B cell (primary cell): ENCODE data around the gene PFDN1. TPM values are rescaled to one million over a fixed set of nuclear protein-coding genes. Genes with fewer than 3 reads are reported as not detected.

Experiments
- ATAC-seq: fragments of 200-7000 bp; cut with Tn5 transposase; one replicate; pipeline ENCODE4 v1.10.0; 2021; ENCODE audit warnings: low read depth, mild to moderate bottlenecking, moderate number of reproducible peaks, moderate library complexity
- CTCF ChIA-PET: fragments of 350-600 bp; sonication (Branson Sonifier 250); formaldehyde crosslinking; loops from one replicate; lab custom pipeline; 2021; ENCODE audit warnings: antibody characterized with exemption, inconsistent platforms; lab: Charles Lee
- POLR2A ChIA-PET: fragments of 350-600 bp; sonication (Branson Sonifier 250); formaldehyde crosslinking; loops from one replicate; lab custom pipeline; 2021; ENCODE audit warnings: antibody characterized with exemption; lab: Charles Lee
- DNase-seq: peaks from one replicate; pipeline ENCODE4 v3.0.0; 2013
- H2AFZ ChIP-seq: 2 replicates; pipeline ENCODE4 v1.6.1; 2012; ENCODE audit warnings: mild to moderate bottlenecking, low read depth, low read length; ENCODE audit not compliant: insufficient read depth, poor library complexity, severe bottlenecking
- H3K27ac ChIP-seq, 2 donors: 1 replicate in 1 of 2; 2 replicates in 1 of 2; pipeline ENCODE4 v1.5.1; 2012 to 2013; ENCODE audit warnings: low read length in 2 of 2, mild to moderate bottlenecking in 2 of 2, moderate library complexity in 1 of 2
- H3K27me3 ChIP-seq, 4 experiments: fragments of 200-600 bp in 1 of 4; sonication (generic) in 1 of 4; replicated peaks in 1 of 4; 1 replicate in 2 of 4; 2 replicates in 2 of 4; pipeline versions ENCODE4 v1.6.1 to v1.7.0; 2013 to 2016; ENCODE audit warnings: low read length in 3 of 4, mild to moderate bottlenecking in 2 of 4, mixed read lengths in 1 of 4, moderate library complexity in 1 of 4; ENCODE audit not compliant: insufficient read depth in 4 of 4, control insufficient read depth in 3 of 4; ENCODE audit errors: control extremely low read depth in 1 of 4
- H3K36me3 ChIP-seq, 2 experiments: replicated peaks in 1 of 2; 1 replicate in 1 of 2; 2 replicates in 1 of 2; pipeline versions ENCODE4 v1.6.1 to v1.7.1; 2013; ENCODE audit warnings: low read length in 1 of 2; ENCODE audit not compliant: insufficient read depth in 2 of 2, control insufficient read depth in 1 of 2; ENCODE audit errors: control extremely low read depth in 1 of 2, extremely low read depth in 1 of 2
- H3K4me1 ChIP-seq, 2 donors: fragments of 200-600 bp in 1 of 2; sonication (generic) in 1 of 2; 1 replicate in 1 of 2; 2 replicates in 1 of 2; pipeline versions ENCODE4 v1.5.1 to v1.6.1; 2013 to 2017; ENCODE audit warnings: low read length in 2 of 2; ENCODE audit not compliant: control insufficient read depth in 2 of 2, insufficient read depth in 2 of 2
- H3K4me2 ChIP-seq: replicated peaks from 2 replicates; pipeline ENCODE3; 2012; ENCODE audit warnings: mild to moderate bottlenecking, low read depth, low read length; ENCODE audit not compliant: poor library complexity, severe bottlenecking
- H3K4me3 ChIP-seq, 5 experiments: fragments of 200-600 bp in 1 of 5; sonication (generic) in 1 of 5; 1 replicate in 3 of 5; 2 replicates in 2 of 5; pipeline versions ENCODE4 v1.5.1 to v1.7.0; 2011 to 2016; ENCODE audit warnings: low read length in 4 of 5, mild to moderate bottlenecking in 4 of 5, low read depth in 2 of 5, control low read depth in 1 of 5, moderate library complexity in 1 of 5; ENCODE audit not compliant: insufficient read depth in 1 of 5; ENCODE audit errors: control extremely low read depth in 1 of 5, extremely low read depth in 1 of 5
- H3K79me2 ChIP-seq: fragments of 200-600 bp; sonication (generic); one replicate; pipeline ENCODE4 v1.6.0; 2016; ENCODE audit warnings: low read length; ENCODE audit not compliant: control insufficient read depth, insufficient read depth
- H3K9ac ChIP-seq: fragments of 200-600 bp; sonication (generic); 2 replicates; pipeline ENCODE4 v1.6.1; 2017; ENCODE audit warnings: mild to moderate bottlenecking, low read length, moderate library complexity
- H3K9me3 ChIP-seq, 3 donors: one replicate each; pipeline versions ENCODE4 v1.6.1 to v1.7.1; 2013; ENCODE audit warnings: low read length in 2 of 3; ENCODE audit not compliant: control insufficient read depth in 2 of 3, insufficient read depth in 1 of 3; ENCODE audit errors: control extremely low read depth in 1 of 3
- H4K20me1 ChIP-seq: 2 replicates; pipeline ENCODE4 v1.6.0; 2012; ENCODE audit warnings: mild to moderate bottlenecking, low read length; ENCODE audit not compliant: insufficient read depth, control insufficient read depth, poor library complexity, severe bottlenecking
- H3K27ac Mint-ChIP-seq: one replicate; pipeline ENCODE4 v1.8.0; 2021; ENCODE audit warnings: mixed read lengths
- H3K27me3 Mint-ChIP-seq: one replicate; pipeline ENCODE4 v1.8.0; 2021; ENCODE audit warnings: mixed read lengths
- H3K4me1 Mint-ChIP-seq: one replicate; pipeline ENCODE4 v1.8.0; 2021; ENCODE audit warnings: mixed read lengths
- H3K4me3 Mint-ChIP-seq: one replicate; pipeline ENCODE4 v1.8.0; 2021; ENCODE audit warnings: mixed read lengths
- H3K9me3 Mint-ChIP-seq: one replicate; pipeline ENCODE4 v1.8.0; 2022; ENCODE audit warnings: mixed read lengths; ENCODE audit not compliant: insufficient read depth
- EZH2 ChIP-seq: IDR thresholded peaks from 2 replicates; pipeline ENCODE4 v1.6.1; 2012; ENCODE audit warnings: borderline replicate concordance, low read depth, mild to moderate bottlenecking, moderate library complexity, low read length; ENCODE audit not compliant: insufficient read depth, poor library complexity, severe bottlenecking
- WGBS: methylation state at CpG from one replicate; pipeline ENCODE4 v1.1.5; 2013; ENCODE audit warnings: missing lambda C conversion rate; ENCODE audit not compliant: insufficient coverage; 5-methylcytosine and 5-hydroxymethylcytosine counted together
- intact Hi-C: fragments of 100-400 bp; cut with micrococcal nuclease; formaldehyde crosslinking; loops from one replicate; pipeline ENCODE4 v1.10.0; 2022
- polyA plus RNA-seq: library from polyadenylated mRNA; depleted of rRNA; stranded (reverse); fragments of >200 nt; gene quantifications from 2 replicates; pipeline ENCODE4 v1.2.3, GENCODE V29; 2012
- total RNA-seq, 2 donors: library from RNA; stranded (reverse); fragments of 120-200 nt in 1 of 2; gene quantifications; 1 replicate in 1 of 2; 2 replicates in 1 of 2; pipeline versions ENCODE4 v1.2.3 to v1.2.4, GENCODE V29; 2013 to 2022
- TF ChIP-seq, protein P1 (sequence below): fragments of 200-600 bp; IDR thresholded peaks from one replicate; pipeline ENCODE4 v1.8.0; 2022; ENCODE audit warnings: antibody characterized with exemption, mild to moderate bottlenecking

PFDN1 gene
- total and polyA plus RNA-seq, 2 donors (not counting 1 experiment from before 2014, with no cell fraction given): 30.3 to 31.2 TPM

DNA sequence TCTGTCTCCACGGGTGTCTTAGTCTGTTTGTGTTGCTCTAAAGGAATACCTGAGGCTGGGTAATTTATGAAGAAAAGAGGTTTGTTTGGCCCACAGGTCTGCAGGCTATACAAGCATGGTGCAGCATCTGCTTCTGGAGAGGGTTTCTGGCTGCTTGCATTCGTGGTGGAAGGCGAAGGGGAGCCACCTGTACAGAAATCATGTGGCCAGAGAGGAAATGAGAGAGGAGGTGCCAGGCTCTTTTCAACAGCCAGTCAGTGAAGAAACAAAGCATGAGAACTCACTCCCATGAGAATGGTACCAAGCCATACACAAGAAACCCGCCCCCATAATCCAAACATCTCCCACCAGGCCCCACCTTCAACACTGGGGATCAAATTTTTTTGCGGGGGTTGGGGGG, 53.4 kb downstream of the PFDN1 start:
- TF ChIP-seq, protein P1, sequence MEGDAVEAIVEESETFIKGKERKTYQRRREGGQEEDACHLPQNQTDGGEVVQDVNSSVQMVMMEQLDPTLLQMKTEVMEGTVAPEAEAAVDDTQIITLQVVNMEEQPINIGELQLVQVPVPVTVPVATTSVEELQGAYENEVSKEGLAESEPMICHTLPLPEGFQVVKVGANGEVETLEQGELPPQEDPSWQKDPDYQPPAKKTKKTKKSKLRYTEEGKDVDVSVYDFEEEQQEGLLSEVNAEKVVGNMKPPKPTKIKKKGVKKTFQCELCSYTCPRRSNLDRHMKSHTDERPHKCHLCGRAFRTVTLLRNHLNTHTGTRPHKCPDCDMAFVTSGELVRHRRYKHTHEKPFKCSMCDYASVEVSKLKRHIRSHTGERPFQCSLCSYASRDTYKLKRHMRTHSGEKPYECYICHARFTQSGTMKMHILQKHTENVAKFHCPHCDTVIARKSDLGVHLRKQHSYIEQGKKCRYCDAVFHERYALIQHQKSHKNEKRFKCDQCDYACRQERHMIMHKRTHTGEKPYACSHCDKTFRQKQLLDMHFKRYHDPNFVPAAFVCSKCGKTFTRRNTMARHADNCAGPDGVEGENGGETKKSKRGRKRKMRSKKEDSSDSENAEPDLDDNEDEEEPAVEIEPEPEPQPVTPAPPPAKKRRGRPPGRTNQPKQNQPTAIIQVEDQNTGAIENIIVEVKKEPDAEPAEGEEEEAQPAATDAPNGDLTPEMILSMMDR: no peak
- TF ChIP-seq EZH2: no peak
- no peak overlapping the region for H2AFZ ChIP-seq
- ATAC-seq (no peak), DNase-seq (no peak)
- 26% methylated on average over 3 of the region's 5 CpGs for WGBS
- H3K36me3 ChIP-seq: peaks cover 0 to 18% of the 10 kb centered on the region in 2 experiments
- H3K27ac ChIP-seq: no peak overlapping the region
- no peak overlapping the region for H3K4me3 Mint-ChIP-seq
- no peak overlapping the region for H3K4me3 ChIP-seq
- no peaks in the 10 kb centered on the region for H3K9me3 ChIP-seq
- peaks cover 14% of the 10 kb centered on the region for H4K20me1 ChIP-seq
- peak overlapping the region; percentile 6 for H3K4me2 ChIP-seq
- H3K79me2 ChIP-seq: peaks cover 10% of the 10 kb centered on the region
- H3K27me3 Mint-ChIP-seq: no peaks in the 10 kb centered on the region
- H3K4me1 ChIP-seq: peaks cover 28 to 39% of the 10 kb centered on the region in 2 donors
- intact Hi-C loops: no loop called here
- H3K9me3 Mint-ChIP-seq: no peaks in the 10 kb centered on the region
- peaks cover 45% of the 10 kb centered on the region for H3K4me1 Mint-ChIP-seq
- POLR2A ChIA-PET: no interaction called here
- no peak overlapping the region for H3K9ac ChIP-seq
- peak overlapping the region; percentile 54 for H3K27ac Mint-ChIP-seq
- H3K27me3 ChIP-seq: no peaks in the 10 kb centered on the region
- CTCF ChIA-PET: interaction anchor here (1.8 to 24.1 kb wide), 2 partner anchors 10 to 98 kb away, joined by 5 to 594 read pairs; partner anchors contain the start of gene HBEGF

DNA sequence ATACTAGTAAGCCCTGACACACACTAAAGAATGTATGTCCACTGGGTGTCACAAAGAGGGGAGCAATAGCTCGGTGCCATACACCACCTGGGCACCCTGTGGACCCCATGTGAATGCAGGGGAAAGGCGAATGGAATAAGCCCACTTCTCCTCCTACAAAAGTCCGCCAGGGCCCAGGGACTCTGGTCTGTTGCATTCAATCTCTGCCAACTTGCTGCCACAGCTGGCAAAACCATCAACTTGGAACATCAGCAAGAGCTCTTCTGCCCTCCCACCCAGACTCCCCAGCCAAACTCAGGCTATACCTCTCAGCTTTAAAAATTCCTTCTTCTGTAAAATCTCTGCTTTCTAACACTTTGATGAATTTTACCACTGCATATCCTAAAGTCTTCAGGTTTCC, 54.5 kb downstream of the PFDN1 start:
- Histone ChIP-seq H3K9ac (no peak overlapping the region), H3K4me2 (no peak overlapping the region), H3K27me3 (no peaks in the 10 kb centered on the region), H3K79me2 (peaks cover 7% of the 10 kb centered on the region), H3K9me3 (no peaks in the 10 kb centered on the region), H4K20me1 (peaks cover 14% of the 10 kb centered on the region), H3K36me3 (peaks cover 0 to 18% of the 10 kb centered on the region in 2 experiments), H3K4me3 (no peak overlapping the region), H3K4me1 (peaks cover 29 to 42% of the 10 kb centered on the region in 2 donors), H3K27ac (no peak overlapping the region), H2AFZ (no peak overlapping the region)
- H3K27ac Mint-ChIP-seq: no peak overlapping the region
- TF ChIP-seq, protein P1: no peak
- no peak for TF ChIP-seq EZH2
- H3K27me3 Mint-ChIP-seq: no peaks in the 10 kb centered on the region
- WGBS: 71% methylated on average over 2 of the region's 3 CpGs
- peaks cover 47% of the 10 kb centered on the region for H3K4me1 Mint-ChIP-seq
- H3K4me3 Mint-ChIP-seq: no peak overlapping the region
- intact Hi-C loops: no loop called here
- POLR2A ChIA-PET: interaction anchor here (0.6 kb wide), 1 partner anchor 668 kb away, joined by 3 read pairs; no protein-coding TSS in a partner anchor
- H3K9me3 Mint-ChIP-seq: no peaks in the 10 kb centered on the region
- ATAC-seq: no peak
- DNase-seq: no peak
- CTCF ChIA-PET: interaction anchor here (0.6 to 24.1 kb wide), 4 partner anchors 9 to 100 kb away, joined by 3 to 594 read pairs (median 4); partner anchors contain the start of gene HBEGF
